HG03558 (cell line): ENCODE results near the gene TYRP1.
"Not testable (repeated sequence)": the region's sequence is repeated elsewhere in the genome, so short reads cannot be mapped to it uniquely, and the experiment has no call there.

Experiments used
- ATAC-seq: cut with Tn5 transposase; IDR thresholded peaks from one replicate; pipeline ENCODE4 v1.9.1; 2021; ENCODE audit warnings: moderate number of reproducible peaks; ENCODE audit not compliant: unreplicated experiment; ENCODE audit errors: extremely low read depth

TYRP1 gene, protein sequence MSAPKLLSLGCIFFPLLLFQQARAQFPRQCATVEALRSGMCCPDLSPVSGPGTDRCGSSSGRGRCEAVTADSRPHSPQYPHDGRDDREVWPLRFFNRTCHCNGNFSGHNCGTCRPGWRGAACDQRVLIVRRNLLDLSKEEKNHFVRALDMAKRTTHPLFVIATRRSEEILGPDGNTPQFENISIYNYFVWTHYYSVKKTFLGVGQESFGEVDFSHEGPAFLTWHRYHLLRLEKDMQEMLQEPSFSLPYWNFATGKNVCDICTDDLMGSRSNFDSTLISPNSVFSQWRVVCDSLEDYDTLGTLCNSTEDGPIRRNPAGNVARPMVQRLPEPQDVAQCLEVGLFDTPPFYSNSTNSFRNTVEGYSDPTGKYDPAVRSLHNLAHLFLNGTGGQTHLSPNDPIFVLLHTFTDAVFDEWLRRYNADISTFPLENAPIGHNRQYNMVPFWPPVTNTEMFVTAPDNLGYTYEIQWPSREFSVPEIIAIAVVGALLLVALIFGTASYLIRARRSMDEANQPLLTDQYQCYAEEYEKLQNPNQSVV

DNA sequence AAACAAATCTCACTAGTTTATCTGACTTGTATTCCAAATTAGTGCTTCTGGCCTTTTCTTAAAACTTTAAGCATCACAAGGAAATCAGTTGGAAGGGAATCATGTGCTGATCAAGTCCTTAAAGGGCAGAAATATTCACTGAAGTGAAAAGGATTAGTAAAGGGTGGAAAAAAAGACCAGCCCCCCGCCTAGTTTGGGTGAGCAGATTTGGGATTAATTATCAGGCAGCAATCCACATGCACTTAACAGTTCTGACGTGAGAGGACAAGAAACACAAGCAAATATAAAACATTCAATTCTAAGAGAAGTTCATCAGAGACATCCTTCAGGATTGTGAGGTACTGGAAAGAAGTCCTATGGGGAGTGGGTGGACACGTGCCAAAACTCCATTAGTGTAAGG lies at the start of gene TYRP1:
TYRP1 (plus strand) TSS at position 245 of the 400 bp plus-strand sequence. CDS start 612 bp downstream, outside the sequence.
- ATAC-seq, result no peak

DNA sequence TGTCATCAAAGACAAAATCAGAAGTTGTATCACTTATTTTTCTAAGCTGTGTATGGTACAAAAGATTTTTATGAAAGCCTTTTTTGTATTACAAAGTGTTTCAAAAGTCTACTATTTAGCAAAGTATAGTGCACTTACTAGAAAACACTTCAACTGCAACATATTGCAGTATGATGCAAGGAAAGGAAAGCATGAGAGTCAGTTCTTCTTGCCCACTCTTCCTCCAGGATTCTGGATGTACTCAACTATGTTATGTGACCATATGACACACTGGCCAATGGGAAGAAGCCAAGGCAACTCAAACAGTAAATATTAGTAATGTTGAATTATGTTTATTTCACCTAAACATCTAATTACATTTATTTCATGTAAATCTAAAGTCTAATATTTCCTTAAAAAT lies 49.5 kb upstream of the TYRP1 start:
- ATAC-seq, result no peak

DNA sequence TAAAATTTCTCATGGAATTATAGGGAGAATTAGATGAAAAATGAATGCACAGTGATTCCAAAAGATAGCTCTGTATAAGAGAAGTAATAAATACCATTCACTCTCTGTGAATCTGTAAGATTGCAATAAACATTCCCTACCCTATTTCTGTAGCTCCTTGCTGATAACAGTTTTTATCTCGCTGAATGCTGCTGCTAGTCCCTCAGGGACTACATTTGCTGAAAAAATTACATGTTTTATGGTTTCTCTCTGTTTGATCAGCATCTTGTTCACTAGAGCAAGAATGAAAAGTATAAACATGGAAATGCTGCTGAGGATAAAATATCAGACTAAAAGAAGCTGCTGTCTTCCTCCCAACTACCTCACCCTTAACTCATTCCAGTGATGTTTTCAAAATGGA lies 44.3 kb upstream of the TYRP1 start:
- ATAC-seq, result no peak

GRCh38 chr9:12651125-12651524 lies 42.1 kb upstream of the TYRP1 start:
- no peak for ATAC-seq

- ATAC-seq, result no peak
Measured at GRCh38 chr9:12652973-12653372, 40.2 kb upstream of the TYRP1 start.

- no peak for ATAC-seq
Measured at GRCh38 chr9:12656803-12657202, 36.4 kb upstream of the TYRP1 start.

DNA sequence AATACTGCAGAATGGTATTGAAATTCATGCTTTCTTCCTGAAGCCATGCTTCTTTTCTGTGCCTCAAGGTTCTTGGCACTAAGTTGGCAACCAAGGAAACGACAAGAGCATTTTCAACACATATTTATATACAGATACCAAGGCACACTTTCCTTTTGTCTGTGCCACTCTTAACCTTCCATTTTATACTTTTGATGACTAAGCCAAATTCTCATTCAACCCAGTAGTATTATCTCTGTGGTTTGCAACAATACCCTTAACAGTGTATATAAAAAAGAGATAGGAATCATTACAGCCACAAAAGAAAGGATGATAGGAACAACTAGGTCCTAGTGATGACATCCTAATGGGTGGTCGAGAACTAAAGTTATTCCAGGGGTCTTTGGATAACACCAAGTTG lies 36.0 kb upstream of the TYRP1 start:
- no peak for ATAC-seq

DNA sequence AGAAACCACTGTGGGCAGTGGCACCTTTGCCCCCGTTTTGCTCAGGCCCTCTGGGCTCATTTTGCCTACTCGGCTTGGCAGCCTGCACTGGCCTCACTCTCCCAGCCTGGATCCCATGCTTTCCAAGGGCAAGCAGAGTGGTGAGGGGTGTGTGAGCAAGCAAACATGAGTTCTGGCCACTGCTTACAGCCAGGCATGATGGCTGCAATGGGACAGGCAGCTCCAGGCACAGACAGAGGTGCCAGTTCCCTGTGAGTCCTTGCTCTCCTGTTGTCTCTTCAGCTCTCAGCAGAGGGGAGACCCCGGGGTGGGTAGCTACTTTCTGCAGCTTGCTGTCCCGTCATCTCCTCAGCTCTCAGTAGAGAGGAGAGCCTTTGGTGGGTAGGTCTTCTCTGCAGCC lies 35.2 kb upstream of the TYRP1 start:
- no peak for ATAC-seq

GRCh38 chr9:12658531-12659209 lies 34.5 kb upstream of the TYRP1 start:
- no peak for ATAC-seq

GRCh38 chr9:12659220-12659619 lies 34.0 kb upstream of the TYRP1 start:
- ATAC-seq, result no peak

- ATAC-seq, result no peak
Measured at GRCh38 chr9:12666813-12667212, 26.4 kb upstream of the TYRP1 start.

DNA sequence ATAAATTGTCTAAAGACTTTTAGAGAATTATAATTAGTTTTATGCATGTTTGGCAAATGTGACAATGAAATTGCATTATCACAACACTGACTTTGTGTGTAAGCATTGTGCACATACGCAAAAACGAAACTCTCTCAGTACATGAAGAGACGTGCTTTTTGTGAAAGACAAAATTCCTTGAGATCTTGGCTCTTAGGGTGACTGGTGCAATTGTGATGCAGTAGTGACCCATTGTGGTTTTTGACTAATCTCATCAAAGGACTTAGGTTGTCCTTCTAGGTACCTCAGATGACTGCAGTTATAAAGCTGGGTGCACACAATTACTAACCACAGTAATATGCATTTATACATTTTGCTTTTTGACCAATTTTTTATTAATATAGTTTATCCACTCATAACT lies 25.3 kb upstream of the TYRP1 start:
- no peak for ATAC-seq

DNA sequence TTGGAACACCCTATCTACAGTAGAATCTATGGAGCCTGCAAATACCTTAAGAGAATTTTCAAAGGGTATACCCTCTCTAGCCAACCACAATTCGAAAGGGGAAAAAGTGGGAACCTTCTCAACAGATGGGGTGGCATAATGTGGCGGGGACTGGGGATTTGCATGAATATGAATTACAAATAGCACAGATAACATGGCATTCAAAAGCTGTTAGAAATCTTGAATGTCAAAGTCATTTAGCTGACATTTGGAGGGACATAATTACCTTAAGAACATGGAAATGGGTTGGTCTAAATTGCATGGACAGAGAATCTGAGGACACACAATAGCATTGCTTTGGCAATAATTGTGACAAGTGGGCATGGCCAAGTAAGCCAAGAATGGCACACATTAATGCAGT lies 23.2 kb upstream of the TYRP1 start:
- ATAC-seq, result no peak

GRCh38 chr9:12674961-12675360 lies 18.2 kb upstream of the TYRP1 start:
- ATAC-seq, result no peak

- ATAC-seq, result not testable (repeated sequence)
Measured at GRCh38 chr9:12677462-12678126, 15.6 kb upstream of the TYRP1 start.

- ATAC-seq, result no peak
Measured at GRCh38 chr9:12680341-12680740, 12.8 kb upstream of the TYRP1 start.

DNA sequence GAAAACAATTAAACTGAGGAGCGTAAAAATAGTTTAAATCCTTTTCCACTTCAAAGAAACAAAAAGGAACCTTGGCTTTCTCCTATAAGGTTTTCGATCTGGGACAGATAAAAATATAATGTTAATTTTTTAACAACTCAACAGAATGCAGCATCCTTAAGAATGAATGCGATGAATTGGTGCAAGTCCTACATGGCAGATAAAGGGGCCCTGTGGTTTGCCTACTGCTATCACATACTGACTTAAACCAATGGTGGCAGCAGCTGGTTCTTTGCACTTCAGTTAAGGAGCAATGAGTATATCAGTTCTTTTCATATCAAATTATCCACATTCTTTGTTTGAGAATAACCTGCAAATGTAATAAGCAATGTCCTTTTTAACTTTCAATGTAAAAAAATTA lies 12.4 kb upstream of the TYRP1 start:
- ATAC-seq, result no peak

DNA sequence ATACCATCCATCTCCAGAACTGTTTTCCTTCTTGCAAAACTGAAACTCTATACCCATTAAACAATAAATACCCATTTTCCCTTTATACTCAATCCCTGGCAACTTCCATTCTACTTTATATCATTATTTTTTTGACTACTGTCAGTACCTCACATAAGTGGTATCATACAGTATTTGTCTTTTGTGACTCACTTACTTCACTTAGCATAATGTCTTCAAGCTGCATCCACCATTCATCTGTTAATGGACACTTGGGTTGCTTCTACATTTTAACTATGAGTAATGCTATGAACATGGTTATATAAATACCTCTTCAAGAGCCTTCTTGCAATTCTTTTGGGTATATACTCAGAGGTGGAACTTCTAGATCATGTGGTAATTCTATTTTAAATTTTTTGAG lies 11.6 kb upstream of the TYRP1 start:
- ATAC-seq, result no peak

- no peak for ATAC-seq
Measured at GRCh38 chr9:12684974-12685373, 8.2 kb upstream of the TYRP1 start.

DNA sequence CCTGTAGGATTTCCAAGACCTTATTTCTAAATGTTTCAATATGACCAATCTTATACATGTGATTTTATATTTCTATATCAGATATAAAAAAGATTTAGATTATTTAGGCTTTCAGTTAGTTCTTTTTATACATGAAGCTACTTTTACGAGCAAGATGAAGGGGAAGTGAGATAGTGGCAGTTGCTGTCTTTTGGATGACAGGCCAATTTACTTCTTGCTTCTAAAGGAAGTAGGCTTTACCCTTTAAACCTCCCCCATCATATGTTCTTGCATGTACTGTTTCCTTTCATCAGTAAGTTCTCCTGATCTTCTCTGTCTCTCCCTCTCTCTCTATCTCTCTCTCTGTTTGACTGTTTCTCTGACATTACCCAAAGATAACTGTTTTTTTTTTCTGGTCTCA lies 4.0 kb upstream of the TYRP1 start:
- no peak for ATAC-seq

GRCh38 chr9:12694013-12694412 lies 828 bp downstream of the TYRP1 start:
- no peak for ATAC-seq
